SU-DHL-6 (cell line): Measurements from ENCODE around the gene HDAC3.

ENCODE experiments used
- CTCF ChIP-seq: fragments of 200-600 bp; sonication (generic); IDR thresholded peaks from one replicate; pipeline ENCODE4 v1.5.1; 2017; ENCODE audit warnings: antibody characterized with exemption, mild to moderate bottlenecking, low read length, moderate library complexity; ENCODE audit not compliant: insufficient read depth, poor library complexity, severe bottlenecking
- EZH2phosphoT487 ChIP-seq: fragments of 200-600 bp; sonication (generic), shearing (Covaris generic); conservative IDR thresholded peaks from 2 replicates; pipeline ENCODE4 v1.6.1; 2018; ENCODE audit warnings: mild to moderate bottlenecking, antibody characterized with exemption, low read length, moderate library complexity, mixed read lengths

- TF ChIP-seq CTCF = no peak
- no peak for TF ChIP-seq EZH2phosphoT487
Observed at GRCh38 chr5:141617682-141618029, 19.0 kb downstream of the HDAC3 start.
